ENCODE results near the gene RNF125. TPM values are rescaled to one million over a fixed set of nuclear protein-coding genes. Genes with fewer than 3 reads are reported as not detected.
"Not testable (repeated sequence)": the region's sequence is repeated elsewhere in the genome, so short reads cannot be mapped to it uniquely, and the experiment has no call there.

The RNF125 gene
- total and polyA plus RNA-seq, 4 donors: 1.6 to 5.7 (median 3.6) TPM

GRCh38 chr18:32019251-32019948 is 775 bp downstream of the RNF125 start:
- Histone ChIP-seq H3K36me3 (ENCODE audit: control insufficient read depth in 4 of 4, insufficient read depth in 3 of 4, low read depth in 1 of 4, low read length in 3 of 4) (no peaks in the 10 kb centered on the region), H3K4me3 (ENCODE audit: low read depth in 1 of 3, low read length in 3 of 3) (peak overlapping the region; percentile 66 to 92 (median 75)), H3K27ac (ENCODE audit: low read depth in 1 of 2, low read length in 2 of 2) (peak overlapping the region; percentile 95), H3K9me3 (ENCODE audit: control insufficient read depth in 4 of 4, low read length in 3 of 4) (no peaks in the 10 kb centered on the region), H3K9ac (ENCODE audit: low read depth in 1 of 2, low read length in 2 of 2) (peak overlapping the region; percentile 95 to 98), H3K27me3 (ENCODE audit: control insufficient read depth in 4 of 4, insufficient read depth in 4 of 4, low read length in 3 of 4) (no peaks in the 10 kb centered on the region), H3K4me1 (ENCODE audit: control insufficient read depth in 4 of 4, insufficient read depth in 4 of 4, low read length in 3 of 4) (peaks cover 2 to 32% (median 20%) of the 10 kb centered on the region in 4 donors)
- peak; percentile 65 for DNase-seq (ENCODE audit: low spot score)
- TF ChIP-seq NR2F2 (IDR thresholded peaks at IDR 0.05) (no peak), MAX (IDR thresholded peaks at IDR 0.05) (peak; percentile 64), RXRA (IDR thresholded peaks at IDR 0.05) (peak; percentile 71 to 75), FOXA1 (IDR thresholded peaks at IDR 0.05) (peak; percentile 46), REST (IDR thresholded peaks at IDR 0.05) (peak; percentile 69), HNF4A (conservative IDR thresholded peaks at IDR 0.05) (peak; percentile 65 to 72), FOXA2 (IDR thresholded peaks at IDR 0.05) (peak; percentile 72), EGR1 (IDR thresholded peaks at IDR 0.05; ENCODE audit: low read depth in 2 of 2) (peak in 1 of 2 donors; percentile 40), TAF1 (conservative IDR thresholded peaks at IDR 0.05) (no peak), JUND (IDR thresholded peaks at IDR 0.05) (peak in 1 of 2 donors; percentile 48), HNF4G (IDR thresholded peaks at IDR 0.05) (peak; percentile 28), YY1 (IDR thresholded peaks at IDR 0.05) (peak; percentile 61), ZBTB33 (IDR thresholded peaks at IDR 0.05) (no peak), CTCF (IDR thresholded peaks at IDR 0.05; ENCODE audit: low read depth, low read length, missing input control) (no peak), GABPA (IDR thresholded peaks at IDR 0.05 in 1 of 2, conservative IDR thresholded peaks at IDR 0.05 in 1 of 2) (no peak), RAD21 (IDR thresholded peaks at IDR 0.05) (peak in 1 of 2 donors; percentile 21), SP1 (IDR thresholded peaks at IDR 0.05) (peak; percentile 82), ATF3 (IDR thresholded peaks at IDR 0.05) (no peak)
- under 1% methylated on average over 31 of the region's 31 CpGs for WGBS

- H3K9ac ChIP-seq (ENCODE audit: low read depth in 1 of 2, low read length in 2 of 2): peak overlapping the region; percentile 95 to 98
- H3K4me1 ChIP-seq (ENCODE audit: control insufficient read depth in 4 of 4, insufficient read depth in 4 of 4, low read length in 3 of 4): peaks cover 2 to 32% (median 20%) of the 10 kb centered on the region in 4 donors
- not testable (repeated sequence) for H3K9me3 ChIP-seq (ENCODE audit: control insufficient read depth in 4 of 4, low read length in 3 of 4); H3K27me3 ChIP-seq (ENCODE audit: control insufficient read depth in 4 of 4, insufficient read depth in 4 of 4, low read length in 3 of 4); H3K36me3 ChIP-seq (ENCODE audit: control insufficient read depth in 4 of 4, insufficient read depth in 3 of 4, low read depth in 1 of 4, low read length in 3 of 4)
- H3K27ac ChIP-seq (ENCODE audit: low read depth in 1 of 2, low read length in 2 of 2): peak overlapping the region; percentile 95
- 27% methylated on average over 14 of the region's 14 CpGs for WGBS
- peak overlapping the region; percentile 66 to 92 (median 75) for H3K4me3 ChIP-seq (ENCODE audit: low read depth in 1 of 3, low read length in 3 of 3)
- peak; percentile 36 for DNase-seq (ENCODE audit: low spot score)
Observed at GRCh38 chr18:32019949-32020625, 1.5 kb downstream of the RNF125 start.
